Amniotic stem cell (primary cell): Measurements from ENCODE around the gene SETD1B.
A peak's percentile ranks its signal among the peaks of the same experiment; 100 is the strongest.
"Not testable (repeated sequence)": the region's sequence is repeated elsewhere in the genome, so short reads cannot be mapped to it uniquely, and the experiment has no call there.

Source experiments
- DNase-seq: peaks from one replicate; lab custom pipeline; 2025; lab: John Stamatoyannopoulos, UW

SETD1B gene

DNA sequence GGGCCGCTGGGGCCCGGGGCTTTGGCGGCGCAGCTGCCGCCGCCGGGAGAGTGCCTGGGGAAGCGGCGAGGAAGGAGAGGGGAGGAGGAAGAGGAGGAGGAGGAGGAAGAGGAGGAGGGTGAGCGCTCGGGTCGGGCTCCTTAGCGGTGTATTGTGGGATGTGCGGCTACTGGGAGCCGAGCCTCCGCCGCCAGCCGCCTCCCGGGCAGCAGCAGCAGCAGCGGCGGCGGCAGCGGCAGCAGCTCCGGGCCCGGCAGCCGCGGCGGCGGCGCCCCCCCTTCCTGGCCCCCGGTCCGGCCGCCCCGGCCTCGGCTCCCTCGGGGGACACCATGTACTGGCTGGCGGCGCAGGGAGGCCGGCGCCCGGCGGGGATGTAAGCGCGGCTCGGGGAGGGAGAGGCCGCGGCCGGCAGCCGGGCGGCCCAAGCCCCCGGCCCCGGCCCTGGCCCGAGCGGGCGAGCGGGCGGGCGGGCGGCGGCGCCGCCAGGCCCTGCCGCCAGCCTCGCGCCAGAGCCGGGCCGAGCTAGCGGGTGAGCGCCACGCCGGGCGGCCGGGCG, at the start of gene SETD1B:
Gene SETD1B, plus strand, starts transcription at position 149 of the 556 bp plus-strand sequence. CDS start 729 bp downstream, outside the sequence.
- DNase-seq = no peak

DNA sequence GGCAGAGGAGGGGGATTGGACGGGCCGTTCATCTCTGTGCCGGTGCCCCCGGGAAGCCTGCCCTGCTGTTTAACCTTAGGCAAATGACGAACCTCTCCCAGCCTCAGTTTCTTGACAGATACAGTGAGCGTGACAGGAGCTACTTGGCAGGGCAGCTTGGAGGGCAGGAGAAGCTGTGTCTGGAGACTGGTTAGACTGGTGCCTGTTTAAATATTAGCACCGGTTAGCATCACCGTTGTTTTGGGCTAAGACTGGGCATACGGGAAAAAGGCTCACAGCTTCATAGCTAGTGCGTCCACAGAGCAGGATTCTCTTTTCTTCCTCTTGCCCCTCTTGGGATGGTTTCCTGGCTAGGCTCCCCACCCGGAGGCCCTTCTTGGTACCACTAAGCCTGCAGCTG, 49.0 kb upstream of the SETD1B start:
- no peak for DNase-seq

DNA sequence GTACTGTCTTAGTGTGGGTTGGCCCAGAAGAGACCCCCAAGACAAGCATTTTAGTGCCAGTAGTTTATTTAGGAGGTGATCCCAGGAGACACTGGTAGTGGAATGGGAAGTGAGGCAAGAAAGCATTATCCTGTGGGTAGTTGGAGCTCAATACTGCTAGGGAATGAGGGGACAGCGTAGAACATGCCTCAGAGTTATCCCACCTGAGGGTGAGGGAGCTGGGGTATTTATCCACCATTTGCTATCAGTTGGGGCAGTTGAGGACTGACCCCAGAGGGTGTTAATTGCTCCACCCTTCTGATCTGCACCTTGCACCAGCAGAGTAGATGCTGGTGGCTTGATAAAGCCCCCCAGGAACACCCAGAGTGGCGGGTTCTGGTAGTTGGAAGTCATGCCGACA, 48.2 kb upstream of the SETD1B start:
- DNase-seq = no peak

DNA sequence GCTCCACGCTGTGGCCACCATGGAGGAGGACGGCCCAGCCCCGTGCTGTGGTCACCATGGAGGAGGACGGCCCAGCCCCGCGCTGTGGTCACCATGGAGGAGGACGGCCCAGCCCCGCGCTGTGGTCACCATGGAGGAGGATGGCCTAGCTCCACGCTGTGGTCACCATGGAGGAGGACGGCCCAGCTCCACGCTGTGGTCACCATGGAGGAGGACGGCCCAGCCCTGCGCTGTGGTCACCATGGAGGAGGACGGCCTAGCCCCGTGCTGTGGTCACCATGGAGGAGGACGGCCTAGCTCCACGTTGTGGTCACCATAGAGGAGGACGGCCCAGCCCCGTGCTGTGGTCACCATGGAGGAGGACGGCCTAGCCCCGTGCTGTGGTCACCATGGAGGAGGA, 45.3 kb upstream of the SETD1B start:
- DNase-seq = not testable (repeated sequence)

DNA sequence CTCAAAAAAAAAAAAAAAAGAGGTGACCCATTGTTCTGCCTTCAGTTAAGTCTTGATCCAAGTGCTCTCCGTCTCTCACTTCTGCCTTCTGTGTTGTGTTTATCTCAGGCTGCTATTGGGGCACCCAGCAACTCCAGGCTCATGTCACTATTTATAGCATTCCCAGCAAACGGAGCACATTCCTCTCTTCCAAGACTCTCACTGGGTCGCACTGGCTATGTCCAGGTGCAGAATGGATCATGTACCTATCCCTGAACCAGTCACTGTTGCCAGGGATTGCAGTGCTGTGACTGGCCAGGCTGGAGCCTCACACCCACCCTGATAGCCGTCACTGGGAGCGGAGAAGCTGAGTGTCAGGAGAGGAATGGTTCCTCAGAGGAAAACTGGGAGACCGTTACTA, 41.5 kb upstream of the SETD1B start:
- DNase-seq = no peak

DNA sequence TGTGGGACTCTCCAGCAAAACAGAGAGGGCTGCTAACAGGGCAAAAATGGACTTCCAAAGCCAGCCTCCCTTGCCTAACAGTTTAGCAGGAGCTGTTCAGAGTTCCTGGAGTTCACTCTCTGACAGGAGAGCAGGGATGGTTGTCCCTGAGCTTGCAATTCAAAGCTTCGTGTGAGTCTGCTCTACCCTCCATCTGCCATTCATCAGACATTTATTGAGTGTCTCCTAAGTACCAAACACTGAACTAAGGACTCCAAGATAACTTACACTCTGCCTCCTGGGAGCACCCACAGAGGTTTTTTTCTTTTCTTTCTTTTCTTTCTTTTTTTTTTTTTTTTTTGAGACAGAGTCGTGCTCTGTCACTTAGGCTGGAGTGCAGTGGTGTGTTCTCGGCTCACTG, 39.0 kb upstream of the SETD1B start:
- DNase-seq = no peak

DNA sequence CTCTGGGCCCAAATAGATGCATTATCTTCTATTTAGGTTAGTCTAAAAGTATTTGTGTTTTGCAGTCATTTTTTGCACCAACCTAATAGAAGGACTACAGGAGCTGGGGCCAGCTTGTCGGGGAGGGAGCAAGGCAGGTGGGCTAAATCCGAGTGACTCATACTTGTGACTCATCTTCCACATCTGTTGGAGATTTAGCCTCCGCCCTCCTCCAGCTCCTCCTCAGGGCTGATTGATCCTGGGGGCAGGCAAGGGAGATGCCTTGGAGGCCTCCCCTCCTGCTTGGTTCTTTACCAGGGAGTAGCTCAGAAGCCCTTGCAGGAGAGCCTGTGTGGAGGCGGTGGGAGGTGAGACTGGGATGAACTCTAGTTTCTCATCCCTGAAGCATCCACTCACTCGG, 38.2 kb upstream of the SETD1B start:
- DNase-seq = peak; percentile 53

DNA sequence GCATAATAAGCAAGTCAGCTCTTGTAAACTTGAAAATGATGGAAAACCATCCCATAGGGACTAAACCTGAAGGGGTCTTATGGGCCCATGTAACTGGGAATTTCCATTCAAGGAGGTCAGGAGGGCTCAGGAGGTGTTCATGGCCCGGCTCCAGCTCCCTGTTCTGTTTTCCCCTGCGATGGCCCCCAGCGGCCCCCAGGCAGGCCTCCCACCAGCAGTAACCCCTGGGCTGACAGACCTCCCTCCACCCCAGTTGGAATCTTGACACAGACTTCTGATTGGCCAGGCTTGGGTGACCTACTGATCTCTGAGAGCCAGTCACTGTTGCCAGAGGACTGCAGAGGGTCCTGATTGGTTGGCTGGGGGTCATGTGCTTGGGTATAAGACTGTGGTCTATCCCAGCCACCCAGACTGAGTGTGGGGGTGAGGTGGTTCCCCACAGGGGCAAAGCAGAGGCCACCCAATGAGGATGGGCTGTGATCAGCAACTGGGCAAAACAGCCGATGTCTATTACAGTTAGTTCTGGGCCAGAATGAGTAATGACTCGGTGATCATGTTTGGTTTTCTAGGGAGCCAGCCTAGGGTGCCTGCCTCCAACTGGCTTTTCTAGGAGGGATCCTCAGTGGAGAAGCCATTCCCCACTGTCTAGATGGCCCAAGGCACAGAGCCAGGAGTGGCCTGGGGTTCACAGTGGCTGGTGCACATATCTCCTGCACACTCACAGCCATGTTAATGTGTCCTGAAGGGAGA, 37.3 kb upstream of the SETD1B start:
- no peak for DNase-seq

DNA sequence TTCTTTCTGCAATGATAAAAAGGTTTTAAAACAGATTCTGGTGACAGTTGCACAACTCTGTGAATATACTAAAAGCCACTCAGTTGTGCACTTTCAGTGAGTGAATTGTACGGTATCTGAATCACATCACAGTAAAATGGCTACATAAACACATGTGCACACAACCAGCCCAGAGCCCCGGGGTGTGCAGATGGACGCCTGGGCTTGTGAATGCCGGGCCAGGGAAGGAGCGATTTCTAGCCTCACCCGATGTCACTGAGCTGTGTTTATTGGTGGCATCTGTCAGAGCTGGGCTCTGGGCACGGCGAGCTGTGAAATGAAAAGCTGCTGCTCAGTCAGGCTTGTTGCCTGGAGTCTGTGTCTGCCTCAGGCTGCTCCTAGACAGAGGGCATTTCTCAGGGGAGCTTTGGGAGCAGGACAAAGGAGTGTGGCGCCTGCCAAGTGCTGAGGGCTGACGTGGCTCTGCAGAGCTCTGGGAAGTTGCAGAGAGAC, 36.2 kb upstream of the SETD1B start:
- DNase-seq = no peak

DNA sequence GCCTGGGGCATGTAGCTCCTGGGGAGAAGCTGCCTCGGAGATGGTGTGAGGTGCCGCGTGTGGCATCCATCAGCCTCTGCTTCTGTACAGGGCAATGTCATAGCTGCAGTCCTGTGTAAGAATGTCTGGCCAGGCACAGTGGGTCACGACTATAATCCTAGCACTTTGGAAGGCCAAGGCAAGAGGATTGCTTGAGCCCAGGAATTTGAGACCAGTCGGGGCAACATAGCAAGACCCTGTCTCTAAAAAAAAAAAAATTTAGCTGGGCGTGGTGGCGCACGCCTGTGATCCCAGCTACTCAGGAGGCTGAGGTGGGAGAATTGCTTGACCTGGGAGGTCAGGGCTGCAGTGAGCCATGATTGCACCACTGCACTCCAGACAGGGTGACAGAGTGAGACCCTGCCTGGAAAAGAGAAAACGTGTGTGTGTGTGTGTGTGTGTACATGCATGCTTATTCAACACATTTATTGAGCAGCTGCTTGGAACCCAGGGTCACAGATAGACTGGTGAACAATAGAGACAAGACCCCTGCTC, 34.4 kb upstream of the SETD1B start:
- DNase-seq = no peak

DNA sequence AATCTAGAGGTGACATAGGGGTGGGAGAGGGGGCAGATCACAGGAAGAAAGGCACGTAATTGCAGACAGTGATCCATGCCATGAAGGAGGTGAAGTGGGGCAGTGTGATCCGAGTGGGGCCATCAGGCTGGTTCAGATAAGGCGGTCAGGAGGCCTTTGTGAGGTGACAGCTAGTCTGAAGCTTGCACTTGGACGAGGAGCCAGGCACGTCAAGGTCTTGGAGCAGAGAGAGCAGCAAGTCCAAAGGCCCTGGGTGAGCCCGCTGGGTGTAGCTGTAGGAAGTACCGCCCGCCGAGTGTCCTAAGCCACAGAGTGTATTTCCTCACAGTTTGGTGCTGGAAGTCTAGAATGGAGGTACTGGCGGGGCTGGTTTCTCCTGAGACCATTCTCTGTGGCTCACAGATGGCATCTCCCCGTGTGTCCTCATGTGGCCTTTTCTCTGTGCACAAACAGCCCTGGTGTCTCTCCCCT, 33.9 kb upstream of the SETD1B start:
- no peak for DNase-seq

DNA sequence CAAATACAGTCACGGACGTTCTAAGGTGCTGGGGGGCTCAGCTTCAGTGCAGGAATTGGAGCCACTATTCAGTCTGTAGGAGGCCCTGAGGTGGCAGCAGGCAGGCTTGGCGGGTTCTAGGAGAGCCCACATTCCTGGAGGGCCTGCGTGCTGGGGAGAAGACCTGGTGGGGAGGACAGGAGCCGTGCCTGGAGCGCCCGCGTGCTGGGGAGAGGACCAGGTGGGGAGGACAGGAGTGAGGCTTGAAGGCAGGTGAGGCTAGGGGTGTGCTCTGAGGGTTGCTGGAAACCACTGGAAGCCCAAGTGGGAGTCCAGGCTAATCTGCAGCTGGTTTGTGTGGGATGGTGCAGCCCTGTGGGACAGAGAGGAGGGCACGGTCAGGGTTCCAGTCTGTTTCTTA, 33.4 kb upstream of the SETD1B start:
- DNase-seq = no peak

DNA sequence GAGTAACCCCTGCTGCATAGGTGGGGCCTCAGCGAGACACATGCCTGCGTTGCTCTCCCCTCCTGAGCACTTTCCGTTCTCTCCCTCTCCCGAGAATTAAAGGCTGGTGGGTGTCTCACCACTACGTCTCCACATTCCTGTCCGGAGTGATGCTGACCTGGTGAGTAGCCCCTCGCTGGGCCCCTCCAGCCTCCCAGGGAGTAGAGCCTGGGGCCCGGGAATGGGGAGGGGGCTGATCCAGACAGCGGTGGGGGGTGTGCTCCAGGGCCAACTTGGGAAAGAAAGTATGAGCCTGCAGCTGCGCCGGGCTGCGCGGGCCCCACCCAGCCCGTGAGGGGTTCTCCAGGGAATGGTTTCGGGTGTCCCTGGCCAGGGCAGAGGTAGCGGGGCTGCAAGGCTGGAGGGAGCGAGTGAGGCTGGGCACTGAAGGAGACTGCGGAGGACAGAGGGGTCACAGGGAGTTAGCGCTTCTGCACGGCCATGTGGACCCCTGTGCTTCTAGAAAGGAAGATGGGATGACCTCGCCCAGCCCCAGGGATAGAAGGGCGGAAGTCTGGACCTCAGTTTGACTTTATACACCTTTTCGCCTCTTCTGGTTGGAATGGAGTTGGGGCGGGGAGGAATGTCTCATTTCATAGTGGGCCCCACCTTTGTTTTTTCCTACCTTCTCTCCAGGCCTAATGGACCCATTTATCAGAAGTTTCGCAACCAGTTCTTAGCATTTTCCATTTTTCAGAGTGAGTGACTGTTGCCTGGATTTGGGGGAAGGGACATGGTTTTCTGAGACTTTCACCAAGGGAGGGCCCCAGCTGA, 32.8 kb upstream of the SETD1B start:
- DNase-seq = no peak

DNA sequence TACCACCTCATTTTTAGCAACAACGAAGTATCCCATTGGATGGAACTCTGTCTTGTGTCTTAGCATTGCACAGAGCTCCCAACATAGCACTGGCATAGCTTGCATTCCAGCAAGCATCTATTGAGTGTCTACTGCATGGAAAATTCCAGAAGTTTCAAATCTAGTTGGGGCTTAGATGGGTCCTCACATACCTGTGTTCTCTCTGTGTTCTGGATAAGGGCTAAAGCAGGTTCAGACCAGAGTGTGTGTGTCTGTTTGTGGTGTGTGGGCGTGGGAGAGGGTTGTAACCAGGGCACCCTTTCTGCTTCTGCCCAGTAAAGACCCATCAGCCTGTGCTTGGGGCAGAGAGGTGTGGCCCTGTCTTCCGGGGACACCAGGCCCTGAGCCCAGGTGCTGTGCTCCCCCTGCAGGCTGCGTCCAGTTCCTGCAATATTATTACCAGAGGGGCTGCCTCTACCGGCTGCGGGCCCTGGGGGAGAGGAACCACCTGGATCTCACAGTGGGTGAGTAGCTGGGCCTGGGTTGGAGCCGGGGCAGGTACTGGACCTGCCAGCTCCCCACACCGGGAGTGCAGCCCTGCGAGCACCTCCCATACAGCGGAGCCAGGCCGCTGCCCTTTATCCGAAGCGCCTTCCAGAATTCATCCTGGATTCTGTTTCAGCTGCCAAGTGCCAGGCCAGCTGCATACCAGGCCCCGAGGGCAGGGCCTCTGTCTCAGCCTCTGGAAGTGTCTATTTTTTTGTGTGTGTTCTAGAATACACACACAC, 30.6 kb upstream of the SETD1B start:
- DNase-seq = no peak

DNA sequence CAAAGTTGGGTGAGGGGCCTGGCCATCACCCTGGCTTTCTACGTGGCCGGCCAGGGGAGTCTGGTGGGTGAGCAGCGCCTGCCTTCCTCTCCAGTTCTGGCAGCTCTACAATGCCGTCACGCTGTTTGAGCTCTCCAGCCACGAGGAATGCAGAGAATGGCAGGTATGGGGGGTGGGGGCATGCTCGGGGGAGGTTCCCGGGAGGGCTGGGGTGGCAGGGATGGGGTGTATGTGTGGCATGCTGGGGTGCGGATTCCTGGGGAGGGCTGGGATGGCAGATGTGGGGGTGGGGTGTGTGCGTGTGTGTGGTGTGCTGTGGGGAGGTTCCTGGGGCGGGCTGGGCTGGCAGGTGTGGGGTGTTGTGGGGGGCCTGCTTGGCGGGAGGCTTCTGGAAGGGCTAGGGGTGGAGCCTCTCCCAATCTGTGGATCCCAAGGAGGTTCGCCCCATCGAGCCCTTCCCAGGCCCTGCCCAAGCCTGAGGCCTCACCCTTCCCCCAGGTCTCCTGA, 28.8 kb upstream of the SETD1B start:
- DNase-seq = no peak

DNA sequence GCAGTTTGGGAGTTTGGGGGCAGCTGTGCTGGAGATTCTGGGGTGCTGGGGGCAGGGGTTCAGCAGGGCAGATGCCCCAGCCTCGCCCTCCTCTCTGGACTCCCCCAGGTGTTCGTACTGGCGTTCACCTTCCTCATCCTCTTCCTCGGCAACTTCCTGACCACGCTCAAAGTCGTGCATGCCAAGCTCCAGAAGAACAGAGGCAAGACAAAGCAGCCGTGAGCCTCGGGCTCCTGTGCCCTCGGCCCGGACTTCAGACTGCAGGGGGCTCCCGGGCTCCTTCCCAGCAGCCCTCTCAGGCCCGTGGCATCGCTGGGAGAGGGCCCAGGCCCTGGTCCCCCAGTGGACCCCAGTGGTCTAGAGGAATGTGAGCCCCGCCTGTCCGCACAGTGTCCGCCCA, 28.3 kb upstream of the SETD1B start:
- DNase-seq = no peak

DNA sequence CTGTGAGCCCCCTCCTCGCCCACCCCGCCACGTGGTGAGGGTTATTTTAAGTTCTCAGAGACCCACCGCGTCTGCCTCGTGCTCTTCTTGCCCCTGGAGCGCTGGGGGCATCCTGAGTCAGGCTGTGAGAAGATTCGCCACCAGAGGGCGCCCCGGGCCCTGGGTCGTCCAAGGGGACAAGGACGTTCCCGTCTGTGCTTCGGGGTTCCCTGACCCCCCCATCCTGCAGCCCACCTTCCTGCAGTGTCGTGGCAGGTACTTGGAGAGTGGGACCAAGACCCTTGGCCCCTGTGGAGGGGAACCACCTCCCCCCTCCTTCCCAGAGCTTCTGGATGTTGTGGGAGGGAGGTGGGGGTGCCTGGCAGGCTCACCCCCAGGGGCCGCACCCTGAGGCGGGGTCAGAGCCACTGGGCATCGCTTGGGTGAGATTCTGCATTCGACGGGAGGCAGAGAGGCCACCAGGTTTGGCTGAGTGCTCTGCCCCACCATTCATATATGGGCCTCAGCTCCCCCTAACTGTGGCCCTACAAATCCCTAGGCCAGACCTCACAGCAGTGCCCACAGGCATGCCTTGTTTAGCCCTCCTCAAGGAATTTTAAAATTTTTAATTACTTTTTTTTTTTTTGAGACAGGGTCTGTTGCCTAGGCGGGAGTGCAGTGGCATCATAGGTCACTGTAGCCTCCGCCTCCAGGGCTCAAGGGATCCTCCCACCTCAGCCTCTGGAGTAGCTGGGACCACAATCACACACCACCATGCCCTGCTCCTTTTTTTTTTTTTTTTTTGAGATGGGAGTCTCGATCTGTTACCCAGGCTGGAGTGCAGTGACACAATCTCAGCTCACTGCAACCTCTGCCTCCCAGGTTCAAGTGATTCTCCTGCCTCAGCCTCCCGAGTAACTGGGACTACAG, 27.4 kb upstream of the SETD1B start:
- no peak for DNase-seq

DNA sequence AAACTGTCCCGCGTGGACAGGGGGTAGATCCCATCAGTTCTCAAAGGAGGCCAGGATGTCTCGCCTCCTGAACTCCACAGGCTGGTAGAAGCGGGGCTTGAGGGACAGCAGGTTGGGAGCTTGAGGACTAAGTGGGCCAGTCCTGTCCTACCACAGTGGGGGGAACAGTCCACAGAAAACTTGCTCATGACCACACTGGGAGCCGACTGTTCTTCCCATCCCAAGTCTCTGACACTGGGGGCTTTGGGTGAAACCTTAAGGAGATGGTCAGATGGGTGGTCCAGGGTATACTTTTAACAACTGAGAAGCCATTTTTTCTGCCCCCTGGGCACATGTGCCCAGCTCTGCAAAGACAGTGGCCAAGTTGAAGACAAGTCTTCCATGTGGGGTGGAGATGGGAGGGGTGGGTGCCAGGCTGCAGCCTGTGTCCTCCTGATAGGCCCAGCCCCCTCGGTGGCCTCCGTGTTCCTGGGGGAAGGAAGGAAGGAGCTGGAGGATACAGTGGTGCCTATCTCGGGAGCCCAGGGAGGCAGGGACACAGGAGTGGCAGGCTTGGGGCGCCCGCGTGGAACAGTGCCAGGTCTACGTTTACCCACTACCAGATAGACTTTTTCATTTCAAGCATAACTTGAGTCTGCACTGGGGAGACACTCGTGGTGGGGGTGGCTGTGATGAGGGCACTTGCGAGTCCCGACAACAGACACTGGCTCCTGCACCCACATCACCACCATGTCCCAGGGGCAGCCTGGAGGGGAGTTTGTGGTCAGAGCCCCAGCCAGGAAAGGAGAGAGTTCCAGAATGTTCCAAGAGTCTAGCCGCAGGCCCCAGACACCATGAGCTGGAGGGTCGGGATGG, 25.0 kb upstream of the SETD1B start:
- no peak for DNase-seq

DNA sequence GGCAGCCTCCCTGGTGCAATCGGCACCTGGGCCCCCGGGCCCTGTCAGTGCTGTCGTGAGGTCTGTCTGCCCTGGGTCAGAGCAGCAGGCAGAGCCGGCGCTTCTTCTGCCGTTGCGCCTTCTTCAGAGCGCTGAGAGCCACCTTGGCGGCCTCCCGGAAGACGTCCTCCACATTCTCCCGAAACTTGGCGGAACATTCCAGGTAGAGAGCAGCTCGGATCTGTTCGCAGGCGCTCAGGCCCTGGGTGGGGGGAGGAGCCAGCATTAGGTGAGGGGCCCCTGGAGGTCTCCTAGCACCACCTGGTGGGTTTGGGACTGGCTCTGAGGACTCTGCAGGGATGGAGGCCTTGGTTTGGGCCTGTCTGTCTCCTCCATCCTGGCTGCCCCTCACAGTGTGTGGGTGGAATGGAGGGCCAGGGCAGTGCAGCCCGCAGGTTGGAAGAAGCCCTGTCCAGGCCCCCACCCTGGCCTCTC, 24.4 kb upstream of the SETD1B start:
- no peak for DNase-seq
